IMR-90 (cell line): ENCODE data around the gene PRKAG2. TPM values are rescaled to one million over a fixed set of nuclear protein-coding genes. Genes with fewer than 3 reads are reported as not detected.

Source experiments
- ATAC-seq: fragments of 200-7000 bp; cut with Tn5 transposase; 2 replicates; pipeline ENCODE4 v1.9.1; 2020; ENCODE audit warnings: low read depth, mild to moderate bottlenecking, moderate library complexity
- BruUV-seq: library from RNA; stranded (reverse); fragments of 400-500 nt; replicated peaks from 2 replicates; lab custom pipeline; 2021; lab: Mats Ljungman, UMichigan
- CTCF ChIA-PET: fragments of 300-600 bp; formaldehyde crosslinking; extraction: SDS; loops from one replicate; lab custom pipeline; 2021; ENCODE audit warnings: antibody characterized with exemption; lab: Yijun Ruan, JAX
- POLR2A ChIA-PET: fragments of 300-600 bp; sonication (Branson Sonifier 250); formaldehyde crosslinking; loops from one replicate; lab custom pipeline; 2022; ENCODE audit warnings: antibody characterized with exemption; ENCODE audit not compliant: unreplicated experiment; lab: Charles Lee
- DNase-seq: peaks from one replicate; pipeline ENCODE4 v3.0.0; 2013
- H2AFZ ChIP-seq: replicated peaks from 2 replicates; pipeline ENCODE3; 2013; ENCODE audit warnings: low read length, mild to moderate bottlenecking; ENCODE audit not compliant: poor library complexity
- H2AK5ac ChIP-seq: 2 replicates; pipeline ENCODE4 v1.6.1; 2013; ENCODE audit warnings: low read depth, low read length, inconsistent platforms
- H2AK9ac ChIP-seq: replicated peaks from 2 replicates; pipeline ENCODE3; 2013; ENCODE audit warnings: mild to moderate bottlenecking, low read depth, low read length, moderate library complexity; ENCODE audit not compliant: poor library complexity
- H2BK120ac ChIP-seq: 2 replicates; pipeline ENCODE4 v1.6.1; 2013; ENCODE audit warnings: low read depth, low read length, inconsistent platforms
- H2BK15ac ChIP-seq: 3 replicates; pipeline ENCODE4 v1.6.1; 2013; ENCODE audit warnings: low read depth, low read length, inconsistent platforms
- H2BK20ac ChIP-seq: 2 replicates; pipeline ENCODE4 v1.6.1; 2013; ENCODE audit warnings: low read depth, mild to moderate bottlenecking, inconsistent platforms, low read length, moderate library complexity
- H2BK5ac ChIP-seq: 2 replicates; pipeline ENCODE4 v1.6.1; 2013; ENCODE audit warnings: mild to moderate bottlenecking, low read depth, low read length, inconsistent platforms; ENCODE audit not compliant: poor library complexity, severe bottlenecking
- H3K14ac ChIP-seq: replicated peaks from 2 replicates; pipeline ENCODE4 v1.6.1; 2013; ENCODE audit warnings: low read depth, low read length, inconsistent platforms
- H3K18ac ChIP-seq: 2 replicates; pipeline ENCODE4 v1.6.1; 2013; ENCODE audit warnings: low read depth, low read length, control low read depth
- H3K23ac ChIP-seq: 2 replicates; pipeline ENCODE4 v1.6.1; 2013; ENCODE audit warnings: low read depth, low read length, inconsistent platforms
- H3K27ac ChIP-seq: 2 replicates; pipeline ENCODE4 v1.5.1; 2013; ENCODE audit warnings: mild to moderate bottlenecking, control low read depth, low read length; ENCODE audit not compliant: insufficient read depth
- H3K27me3 ChIP-seq: 2 replicates; pipeline ENCODE4 v1.6.1; 2013; ENCODE audit warnings: low read length; ENCODE audit not compliant: control insufficient read depth, insufficient read depth
- H3K36me3 ChIP-seq: 2 replicates; pipeline ENCODE4 v1.6.1; 2013; ENCODE audit warnings: low read length, mixed read lengths; ENCODE audit not compliant: control insufficient read depth, insufficient read depth
- H3K4ac ChIP-seq: 2 replicates; pipeline ENCODE4 v1.6.1; 2013; ENCODE audit warnings: low read depth, low read length, inconsistent platforms
- H3K4me1 ChIP-seq: 2 replicates; pipeline ENCODE4 v1.6.1; 2013; ENCODE audit warnings: low read length, mixed read lengths; ENCODE audit not compliant: control insufficient read depth, insufficient read depth
- H3K4me2 ChIP-seq: 2 replicates; pipeline ENCODE4 v1.6.1; 2013; ENCODE audit warnings: low read depth, mild to moderate bottlenecking, control low read depth, low read length, moderate library complexity
- H3K4me3 ChIP-seq: 2 replicates; pipeline ENCODE4 v1.5.1; 2013; ENCODE audit warnings: low read depth, mild to moderate bottlenecking, control low read depth, low read length, moderate library complexity; ENCODE audit not compliant: insufficient read depth
- H3K56ac ChIP-seq: 2 replicates; pipeline ENCODE4 v1.6.1; 2013; ENCODE audit warnings: low read length, inconsistent platforms; ENCODE audit not compliant: insufficient read depth; ENCODE audit errors: extremely low read depth
- H3K79me1 ChIP-seq, 2 experiments: 2 replicates each; pipeline ENCODE4 v1.6.1; 2013; ENCODE audit warnings: low read length in 2 of 2, inconsistent platforms in 1 of 2, low read depth in 1 of 2
- H3K9ac ChIP-seq: 2 replicates; pipeline ENCODE4 v1.6.1; 2013; ENCODE audit warnings: low read depth, low read length, control low read depth
- H3K9me1 ChIP-seq: 2 replicates; pipeline ENCODE4 v1.6.1; 2013; ENCODE audit warnings: low read length, inconsistent platforms; ENCODE audit not compliant: insufficient read depth
- H3K9me3 ChIP-seq: 2 replicates; pipeline ENCODE4 v1.6.1; 2013; ENCODE audit warnings: low read length; ENCODE audit not compliant: control insufficient read depth, insufficient read depth
- H4K20me1 ChIP-seq: 2 replicates; pipeline ENCODE4 v1.6.1; 2013; ENCODE audit warnings: low read length, inconsistent platforms; ENCODE audit not compliant: insufficient read depth
- H4K5ac ChIP-seq: 2 replicates; pipeline ENCODE4 v1.6.1; 2013; ENCODE audit warnings: mild to moderate bottlenecking, low read depth, low read length, control low read depth
- H4K8ac ChIP-seq, 2 experiments: 2 replicates each; pipeline ENCODE4 v1.6.1; 2013; ENCODE audit warnings: low read depth in 2 of 2, low read length in 2 of 2, control low read depth in 1 of 2, inconsistent platforms in 1 of 2
- H4K91ac ChIP-seq: 2 replicates; pipeline ENCODE4 v1.6.1; 2013; ENCODE audit warnings: low read depth, low read length, inconsistent platforms; ENCODE audit not compliant: insufficient read depth
- BHLHE40 ChIP-seq: fragments of 150-350 bp; IDR thresholded peaks from 2 replicates; pipeline ENCODE4 v1.6.1; 2016; ENCODE audit warnings: mild to moderate bottlenecking, low read depth, low read length
- CEBPB ChIP-seq: IDR thresholded peaks from 2 replicates; pipeline ENCODE4 v1.6.1; 2012; ENCODE audit warnings: low read depth, low read length, improper control_type of control experiment
- CHD1 ChIP-seq: IDR thresholded peaks from 2 replicates; pipeline ENCODE4 v1.6.1; 2012; ENCODE audit warnings: low read depth, low read length, improper control_type of control experiment
- CTCF ChIP-seq: conservative IDR thresholded peaks from 2 replicates; pipeline ENCODE4 v1.5.1; 2012; ENCODE audit warnings: mild to moderate bottlenecking, low read depth, low read length, improper control_type of control experiment
- ELK1 ChIP-seq: fragments of 150-350 bp; IDR thresholded peaks from 2 replicates; pipeline ENCODE4 v1.6.1; 2016; ENCODE audit warnings: low read depth, mild to moderate bottlenecking, low read length, moderate library complexity, borderline replicate concordance
- FOS ChIP-seq: fragments of 150-350 bp; IDR thresholded peaks from 2 replicates; pipeline ENCODE4 v1.6.1; 2016; ENCODE audit warnings: low read depth, low read length
- MAFK ChIP-seq: IDR thresholded peaks from 2 replicates; pipeline ENCODE4 v1.6.1; 2012; ENCODE audit warnings: low read depth, low read length, improper control_type of control experiment
- MAZ ChIP-seq: IDR thresholded peaks from 2 replicates; pipeline ENCODE4 v1.6.1; 2012; ENCODE audit warnings: low read depth, mild to moderate bottlenecking, low read length, improper control_type of control experiment, moderate library complexity, borderline replicate concordance
- MXI1 ChIP-seq: IDR thresholded peaks from 2 replicates; pipeline ENCODE4 v1.6.1; 2012; ENCODE audit warnings: low read depth, mild to moderate bottlenecking, low read length, moderate library complexity, borderline replicate concordance
- POLR2A ChIP-seq: IDR thresholded peaks from 2 replicates; pipeline ENCODE4 v1.6.1; 2012; ENCODE audit warnings: mild to moderate bottlenecking, low read depth, low read length
- RAD21 ChIP-seq: IDR thresholded peaks from 2 replicates; pipeline ENCODE4 v1.6.1; 2012; ENCODE audit warnings: low read length, improper control_type of control experiment
- RCOR1 ChIP-seq: IDR thresholded peaks from 2 replicates; pipeline ENCODE4 v1.6.1; 2012; ENCODE audit warnings: mild to moderate bottlenecking, low read length, improper control_type of control experiment; ENCODE audit not compliant: insufficient replicate concordance
- SMC3 ChIP-seq: fragments of 150-350 bp; IDR thresholded peaks from 2 replicates; pipeline ENCODE4 v1.6.1; 2016; ENCODE audit warnings: low read depth, mild to moderate bottlenecking, antibody characterized with exemption, low read length, moderate library complexity
- USF2 ChIP-seq: fragments of 150-350 bp; IDR thresholded peaks from 2 replicates; pipeline ENCODE4 v1.6.1; 2017; ENCODE audit warnings: mild to moderate bottlenecking, antibody characterized with exemption, low read length, low read depth
- WGBS, 2 experiments: methylation state at CpG; one replicate each; pipeline versions ENCODE4 v1.1.5 to v1.1.7; 2013; ENCODE audit warnings: missing lambda C conversion rate in 2 of 2; ENCODE audit not compliant: insufficient read length in 1 of 2; ENCODE audit errors: extremely low coverage in 2 of 2; 5-methylcytosine and 5-hydroxymethylcytosine counted together
- dilution Hi-C: fragments of 300-500 bp; cut with HindIII; formaldehyde crosslinking; loops from one replicate; pipeline ENCODE4 v1.14.3; 2018; ENCODE audit warnings: low sequenced_read_pairs; ENCODE audit not compliant: unreplicated experiment
- in situ Hi-C: fragments of 300-500 bp; cut with MboI; formaldehyde crosslinking; loops from 3 replicates; pipeline ENCODE4 v1.14.3; 2019; ENCODE audit warnings: low sequenced_read_pairs, inconsistent platforms, mixed read lengths
- intact Hi-C: fragments of 100-400 bp; cut with micrococcal nuclease; formaldehyde crosslinking; loops from 2 replicates; pipeline ENCODE4 v1.10.0; 2022
- polyA plus RNA-seq, 3 experiments: library from polyadenylated mRNA; depleted of rRNA; stranded (reverse); fragments of >200 nt; gene quantifications; 2 replicates each; pipeline ENCODE4 v1.2.3, GENCODE V29; 2012; ENCODE audit warnings: low replicate concordance in 1 of 3
- total RNA-seq: library from RNA; depleted of rRNA; stranded (reverse); fragments of >200 nt; gene quantifications from 2 replicates; pipeline ENCODE4 v1.2.3, GENCODE V29; 2012

The PRKAG2 gene
- total and polyA plus RNA-seq, 2 of the 4 experiments (the other 2 are of a cell fraction): 15.4 to 21.6 TPM

- Histone ChIP-seq H3K4me3 (no peak overlapping the region), H2AFZ (no peak overlapping the region), H3K9me3 (no peaks in the 10 kb centered on the region), H4K20me1 (no peaks in the 10 kb centered on the region), H3K36me3 (no peaks in the 10 kb centered on the region), H2BK120ac (no peak overlapping the region), H3K9me1 (peaks cover 10% of the 10 kb centered on the region; the same call in 1 of the 2 replicates), H3K27me3 (peaks cover 25% of the 10 kb centered on the region), H3K4ac (no peak overlapping the region), H4K8ac (no peak overlapping the region), H2BK20ac (no peak overlapping the region), H3K4me2 (no peak overlapping the region), H3K14ac (no peak overlapping the region), H2AK5ac (no peak overlapping the region), H3K9ac (no peak overlapping the region), H3K23ac (no peak overlapping the region), H4K5ac (no peak overlapping the region), H3K27ac (no peak overlapping the region), H3K18ac (no peak overlapping the region), H3K4me1 (no peaks in the 10 kb centered on the region), H2BK15ac (no peak overlapping the region), H4K91ac (no peak overlapping the region), H3K56ac (no peak overlapping the region), H2AK9ac (no peak overlapping the region), H3K79me1 (no peaks in the 10 kb centered on the region), H2BK5ac (no peak overlapping the region)
- ATAC-seq (no peak), DNase-seq (no peak)
- in situ Hi-C loops: no loop called here
- intact Hi-C loops: no loop called here
- no CpG with 5 or more reads among the region's 4 CpGs for WGBS, 2 experiments
- ChIA-PET POLR2A (no interaction called here), CTCF (no interaction called here)
- dilution Hi-C loops: no loop called here
- no TSS peak for BruUV-seq
- no peak for TF ChIP-seq RAD21
- no peak for TF ChIP-seq RCOR1
- TF ChIP-seq MAZ: no peak
- TF ChIP-seq SMC3: no peak
- no peak for TF ChIP-seq MAFK
- TF ChIP-seq CEBPB: no peak
- TF ChIP-seq ELK1: no peak
- TF ChIP-seq BHLHE40: no peak
- TF ChIP-seq FOS: no peak
- no peak for TF ChIP-seq POLR2A
- TF ChIP-seq CTCF: no peak
- no peak for TF ChIP-seq USF2
- no peak for TF ChIP-seq MXI1
- no peak for TF ChIP-seq CHD1
These were observed 76.1 kb downstream of the PRKAG2 start for GRCh38 chr7:151800861-151801260.
